HL-60/S4 (cell line): Measurements from ENCODE around the gene AHCY.
"Not testable (repeated sequence)": the region's sequence is repeated elsewhere in the genome, so short reads cannot be mapped to it uniquely, and the experiment has no call there.

Experiments
- in situ Hi-C: fragments of 300-500 bp; cut with MboI; formaldehyde crosslinking; loops from 2 replicates; pipeline ENCODE4 v1.14.3; 2022; ENCODE audit warnings: low sequenced_read_pairs

The AHCY gene

GRCh38 chr20:34302723-34303533 is at the start of gene AHCY:
AHCY (minus strand) TSS chr20:34303355; CDS start chr20:34303270, 85 bp downstream.
- in situ Hi-C loops: loop anchor here (25.0 kb wide), 1 partner anchor 409 kb away; the partner anchor contains the start of gene TP53INP2

- in situ Hi-C loops: no loop called here
Observed at GRCh38 chr20:34350095-34350494, 46.9 kb upstream of the AHCY start.

GRCh38 chr20:34347571-34347970 is 44.4 kb upstream of the AHCY start:
- in situ Hi-C loops: no loop called here

GRCh38 chr20:34346533-34346865 is 43.3 kb upstream of the AHCY start:
- in situ Hi-C loops: not testable (repeated sequence)

- in situ Hi-C loops: not testable (repeated sequence)
Observed at GRCh38 chr20:34345839-34346532, 42.8 kb upstream of the AHCY start.

GRCh38 chr20:34345402-34345736 is 42.2 kb upstream of the AHCY start:
- in situ Hi-C loops: no loop called here

- in situ Hi-C loops: no loop called here
Observed at GRCh38 chr20:34344238-34344637, 41.1 kb upstream of the AHCY start.

GRCh38 chr20:34343458-34344211 is 40.5 kb upstream of the AHCY start:
- in situ Hi-C loops: no loop called here

GRCh38 chr20:34341199-34341598 is 38.0 kb upstream of the AHCY start:
- in situ Hi-C loops: not testable (repeated sequence)

GRCh38 chr20:34340726-34341125 is 37.6 kb upstream of the AHCY start:
- in situ Hi-C loops: not testable (repeated sequence)

GRCh38 chr20:34337982-34338726 is 35.0 kb upstream of the AHCY start:
- in situ Hi-C loops: no loop called here

GRCh38 chr20:34337544-34337943 is 34.4 kb upstream of the AHCY start:
- in situ Hi-C loops: no loop called here

GRCh38 chr20:34334654-34335407 is 31.7 kb upstream of the AHCY start:
- in situ Hi-C loops: no loop called here

GRCh38 chr20:34333786-34334185 is 30.6 kb upstream of the AHCY start:
- in situ Hi-C loops: no loop called here

- in situ Hi-C loops: no loop called here
Observed at GRCh38 chr20:34332262-34332920, 29.2 kb upstream of the AHCY start.

- in situ Hi-C loops: no loop called here
Observed at GRCh38 chr20:34331838-34332237, 28.7 kb upstream of the AHCY start.

- in situ Hi-C loops: not testable (repeated sequence)
Observed at GRCh38 chr20:34330861-34331544, 27.8 kb upstream of the AHCY start.

GRCh38 chr20:34328928-34329677 is 25.9 kb upstream of the AHCY start:
- in situ Hi-C loops: no loop called here
